ENCODE measurements around the gene AHNAK.

Gene AHNAK

GRCh38 chr11:62399172-62399877 lies 147.3 kb downstream of the AHNAK start:
- TF ChIP-seq FOXP2 (optimal IDR thresholded peaks at IDR 0.05; ENCODE audit: borderline replicate concordance, extremely low read depth, extremely low read length, insufficient read depth) (no peak), SIN3A (IDR thresholded peaks at IDR 0.05; ENCODE audit: borderline replicate concordance, insufficient read depth, low read length) (no peak), POLR2AphosphoS5 (IDR thresholded peaks at IDR 0.05; ENCODE audit: low read depth, low read length) (no peak), TAF1 (IDR thresholded peaks at IDR 0.05; ENCODE audit: borderline replicate concordance, insufficient read depth, low read length) (no peak)
- TF ChIP-seq, protein P1, sequence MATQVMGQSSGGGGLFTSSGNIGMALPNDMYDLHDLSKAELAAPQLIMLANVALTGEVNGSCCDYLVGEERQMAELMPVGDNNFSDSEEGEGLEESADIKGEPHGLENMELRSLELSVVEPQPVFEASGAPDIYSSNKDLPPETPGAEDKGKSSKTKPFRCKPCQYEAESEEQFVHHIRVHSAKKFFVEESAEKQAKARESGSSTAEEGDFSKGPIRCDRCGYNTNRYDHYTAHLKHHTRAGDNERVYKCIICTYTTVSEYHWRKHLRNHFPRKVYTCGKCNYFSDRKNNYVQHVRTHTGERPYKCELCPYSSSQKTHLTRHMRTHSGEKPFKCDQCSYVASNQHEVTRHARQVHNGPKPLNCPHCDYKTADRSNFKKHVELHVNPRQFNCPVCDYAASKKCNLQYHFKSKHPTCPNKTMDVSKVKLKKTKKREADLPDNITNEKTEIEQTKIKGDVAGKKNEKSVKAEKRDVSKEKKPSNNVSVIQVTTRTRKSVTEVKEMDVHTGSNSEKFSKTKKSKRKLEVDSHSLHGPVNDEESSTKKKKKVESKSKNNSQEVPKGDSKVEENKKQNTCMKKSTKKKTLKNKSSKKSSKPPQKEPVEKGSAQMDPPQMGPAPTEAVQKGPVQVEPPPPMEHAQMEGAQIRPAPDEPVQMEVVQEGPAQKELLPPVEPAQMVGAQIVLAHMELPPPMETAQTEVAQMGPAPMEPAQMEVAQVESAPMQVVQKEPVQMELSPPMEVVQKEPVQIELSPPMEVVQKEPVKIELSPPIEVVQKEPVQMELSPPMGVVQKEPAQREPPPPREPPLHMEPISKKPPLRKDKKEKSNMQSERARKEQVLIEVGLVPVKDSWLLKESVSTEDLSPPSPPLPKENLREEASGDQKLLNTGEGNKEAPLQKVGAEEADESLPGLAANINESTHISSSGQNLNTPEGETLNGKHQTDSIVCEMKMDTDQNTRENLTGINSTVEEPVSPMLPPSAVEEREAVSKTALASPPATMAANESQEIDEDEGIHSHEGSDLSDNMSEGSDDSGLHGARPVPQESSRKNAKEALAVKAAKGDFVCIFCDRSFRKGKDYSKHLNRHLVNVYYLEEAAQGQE (IDR thresholded peaks at IDR 0.05; ENCODE audit: insufficient read depth in 1 of 2, low read depth in 2 of 2, low read length in 2 of 2), result no peak

DNA sequence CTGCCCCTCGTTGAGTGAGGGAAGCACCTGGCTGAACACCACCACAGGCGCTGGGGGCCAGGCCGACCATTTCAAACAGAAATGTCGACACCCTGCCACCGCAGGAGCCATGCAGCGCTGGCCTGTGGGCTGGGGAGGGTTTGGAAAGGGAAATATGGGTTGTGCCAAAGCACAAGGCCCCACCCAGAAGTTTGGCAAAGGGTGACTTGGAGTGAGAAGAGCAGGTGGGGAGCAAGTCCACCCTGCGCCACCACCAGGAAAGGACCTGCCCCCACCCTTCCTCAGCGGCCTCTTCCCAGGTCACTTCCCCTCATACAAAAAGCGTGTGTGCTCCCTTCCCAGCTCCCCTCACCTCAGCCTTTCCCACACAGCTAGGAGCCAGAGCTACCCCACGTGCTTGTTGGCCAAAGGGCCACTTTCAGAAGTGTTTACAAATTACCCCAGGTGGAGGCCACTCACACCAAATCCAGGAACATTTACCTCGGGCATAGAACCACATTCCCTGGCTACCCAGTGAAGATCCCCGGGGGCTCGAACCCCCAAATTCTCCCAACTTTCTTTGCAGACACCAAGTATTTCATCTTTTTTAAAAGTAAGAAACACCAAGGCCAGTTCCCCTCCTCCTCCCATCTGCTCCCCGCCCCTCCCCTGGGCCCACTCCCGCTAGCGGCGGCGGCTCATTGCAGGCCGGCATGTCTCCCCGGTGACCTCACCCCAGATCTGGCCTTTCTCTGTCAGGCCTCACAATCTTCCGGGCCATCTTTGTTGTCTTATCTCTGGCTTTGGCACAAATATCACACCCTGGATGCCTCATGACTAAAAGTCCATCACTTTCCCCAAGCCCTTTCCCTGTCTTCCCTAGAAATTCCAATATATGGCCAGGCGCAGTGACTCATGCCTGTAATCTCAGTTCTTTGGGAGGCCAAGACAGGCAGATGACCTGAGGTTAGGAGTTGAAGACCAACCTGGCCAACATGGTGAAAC lies 148.3 kb downstream of the AHNAK start:
- TF ChIP-seq TAF1 (IDR thresholded peaks at IDR 0.05; ENCODE audit: borderline replicate concordance, insufficient read depth, low read length) (no peak), SIN3A (IDR thresholded peaks at IDR 0.05; ENCODE audit: borderline replicate concordance, insufficient read depth, low read length) (no peak), FOXP2 (optimal IDR thresholded peaks at IDR 0.05; ENCODE audit: borderline replicate concordance, extremely low read depth, extremely low read length, insufficient read depth) (no peak), POLR2AphosphoS5 (IDR thresholded peaks at IDR 0.05; ENCODE audit: low read depth, low read length) (no peak)
- TF ChIP-seq, protein P1 (IDR thresholded peaks at IDR 0.05; ENCODE audit: insufficient read depth in 1 of 2, low read depth in 2 of 2, low read length in 2 of 2), result no peak

DNA sequence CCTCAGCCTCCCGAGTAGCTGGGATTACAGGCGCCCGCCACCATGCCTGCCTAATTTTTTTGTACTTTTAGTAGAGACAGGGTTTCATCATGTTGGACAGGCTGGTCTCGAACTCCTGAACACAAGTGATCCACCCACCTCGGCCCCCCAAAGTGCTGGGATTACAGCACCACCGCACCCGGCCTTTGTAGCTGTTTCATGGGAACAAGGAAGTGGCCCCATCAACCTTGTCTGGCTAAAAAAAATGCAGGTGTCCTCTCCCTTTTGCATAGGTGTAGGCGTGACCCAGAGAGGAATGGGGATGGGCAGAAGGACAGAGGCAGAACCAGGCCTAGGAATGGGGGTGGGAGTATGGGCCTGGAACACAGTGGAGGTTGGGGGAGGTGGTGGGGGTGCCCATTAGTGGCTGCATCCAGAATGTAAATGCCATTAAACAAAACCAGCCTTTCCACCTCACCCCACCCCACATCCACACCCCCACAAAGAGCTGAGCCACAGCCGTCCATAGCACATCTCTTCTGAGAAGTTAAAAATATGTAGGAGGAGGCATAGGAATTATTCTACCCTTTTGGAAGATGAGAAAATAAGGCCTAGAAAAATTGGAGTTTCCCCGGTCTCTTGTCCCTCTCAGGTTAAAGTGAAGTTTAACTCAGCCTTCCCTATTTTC lies 150.6 kb downstream of the AHNAK start:
- TF ChIP-seq, protein P1 (IDR thresholded peaks at IDR 0.05; ENCODE audit: insufficient read depth in 1 of 2, low read depth in 2 of 2, low read length in 2 of 2), result no peak
- TF ChIP-seq SIN3A (IDR thresholded peaks at IDR 0.05; ENCODE audit: borderline replicate concordance, insufficient read depth, low read length), result no peak

- no peak for TF ChIP-seq SIN3A (IDR thresholded peaks at IDR 0.05; ENCODE audit: borderline replicate concordance, insufficient read depth, low read length)
- TF ChIP-seq TAF1 (IDR thresholded peaks at IDR 0.05; ENCODE audit: borderline replicate concordance, insufficient read depth, low read length), result no peak
- no peak for TF ChIP-seq POLR2AphosphoS5 (IDR thresholded peaks at IDR 0.05; ENCODE audit: low read depth, low read length)
- TF ChIP-seq FOXP2 (optimal IDR thresholded peaks at IDR 0.05; ENCODE audit: borderline replicate concordance, extremely low read depth, extremely low read length, insufficient read depth), result no peak
- TF ChIP-seq, protein P1 (IDR thresholded peaks at IDR 0.05; ENCODE audit: insufficient read depth in 1 of 2, low read depth in 2 of 2, low read length in 2 of 2), result no peak
Observed at GRCh38 chr11:62394825-62395538, 151.6 kb downstream of the AHNAK start.
